Transverse colon (tissue), 4 donors: ENCODE results near the gene RNF11. TPM values are rescaled to one million over a fixed set of nuclear protein-coding genes. Genes with fewer than 3 reads are reported as not detected.
"Not testable (repeated sequence)": the region's sequence is repeated elsewhere in the genome, so short reads cannot be mapped to it uniquely, and the experiment has no call there.

Source experiments
- DNase-seq: peaks from one replicate; pipeline ENCODE4 v3.0.0-alpha.2; 2019
- H3K27ac ChIP-seq, 4 donors: fragments of 200-600 bp; sonication (generic); 2 replicates each; pipeline ENCODE4 v1.5.1; 2016 to 2018; ENCODE audit warnings: inconsistent platforms in 4 of 4
- H3K27me3 ChIP-seq: fragments of 200-600 bp; sonication (generic); 2 replicates; pipeline ENCODE4 v1.5.1; 2017; ENCODE audit warnings: inconsistent platforms
- H3K36me3 ChIP-seq, 4 donors: fragments of 200-600 bp; sonication (generic); 2 replicates each; pipeline ENCODE4 v1.5.1; 2017 to 2019; ENCODE audit warnings: inconsistent platforms in 4 of 4
- H3K4me1 ChIP-seq, 4 donors: fragments of 200-600 bp; sonication (generic); 2 replicates each; pipeline ENCODE4 v1.5.1; 2017 to 2020; ENCODE audit warnings: inconsistent platforms in 4 of 4
- H3K4me3 ChIP-seq, 4 donors: fragments of 200-600 bp; sonication (generic); 1 replicate in 1 of 4; 2 replicates in 3 of 4; pipeline versions ENCODE4 v1.5.1 to v1.6.1; 2017 to 2019; ENCODE audit warnings: inconsistent platforms in 4 of 4
- H3K9me3 ChIP-seq, 2 donors: fragments of 200-600 bp; sonication (generic); 2 replicates each; pipeline ENCODE4 v1.5.1; 2017 to 2019; ENCODE audit warnings: inconsistent platforms in 2 of 2
- EP300 ChIP-seq: sonication (generic); formaldehyde crosslinking; IDR thresholded peaks from one replicate; pipeline ENCODE4 v1.6.1; 2017; ENCODE audit warnings: antibody characterized with exemption, low read depth
- POLR2A ChIP-seq: fragments of 450-650 bp; IDR thresholded peaks from one replicate; pipeline ENCODE4 v1.6.1; 2016; ENCODE audit warnings: antibody characterized with exemption, mild to moderate bottlenecking, moderate library complexity
- POLR2AphosphoS5 ChIP-seq, 3 donors: sonication (generic); formaldehyde crosslinking; IDR thresholded peaks; one replicate each; pipeline ENCODE4 v1.6.1; 2016; ENCODE audit warnings: antibody characterized with exemption in 3 of 3
- WGBS, 2 donors: methylation state at CpG; one replicate each; pipeline ENCODE4 v1.1.5; 2018; ENCODE audit warnings: low coverage in 1 of 2; 5-methylcytosine and 5-hydroxymethylcytosine counted together
- in situ Hi-C, 4 donors: fragments of 200-750 bp; cut with MboI; loops; one replicate each; pipeline versions ENCODE4 v1.15.0 to v1.15.1; 2017; ENCODE audit warnings: low sequenced_read_pairs in 3 of 4, low pct_ligation_motif_present in 1 of 4, low pct_unique_long_range_greater_than_20kb in 1 of 4
- intact Hi-C: fragments of 100-400 bp; cut with DNase I; formaldehyde crosslinking; loops from one replicate; pipeline ENCODE4 v1.15.1; 2023; ENCODE audit warnings: low total_unique reads
- total RNA-seq, 4 donors: library from RNA; depleted of rRNA; stranded (reverse); fragments of >200 nt; gene quantifications; one replicate each; pipeline ENCODE4 v1.1.0, GENCODE V29; 2016
- TF ChIP-seq, protein P1 (sequence below), 5 experiments: fragments of 200-600 bp in 3 of 5; fragments of 450-650 bp in 2 of 5; sonication (generic) in 3 of 5; IDR thresholded peaks; 1 replicate in 2 of 5; 2 replicates in 3 of 5; pipeline ENCODE4 v1.5.1; 2016 to 2017; ENCODE audit warnings: antibody characterized with exemption in 5 of 5, inconsistent platforms in 3 of 5, mild to moderate bottlenecking in 2 of 5, moderate library complexity in 1 of 5

RNF11 gene
- total RNA-seq, 4 donors from 2014 or later: 34.8 to 72.5 (median 52.8) TPM

GRCh38 chr1:51222809-51223208 lies 13.3 kb upstream of the RNF11 start:
- intact Hi-C loops (no loop called here), in situ Hi-C loops (no loop called here)
- Histone ChIP-seq H3K36me3 (no peaks in the 10 kb centered on the region), H3K27ac (no peak overlapping the region), H3K9me3 (no peaks in the 10 kb centered on the region), H3K27me3 (no peaks in the 10 kb centered on the region), H3K4me1 (no peaks in the 10 kb centered on the region), H3K4me3 (no peak overlapping the region)
- TF ChIP-seq POLR2A (no peak), POLR2AphosphoS5 (IDR thresholded peaks at IDR 0.05) (no peak), EP300 (no peak)
- TF ChIP-seq, protein P1, sequence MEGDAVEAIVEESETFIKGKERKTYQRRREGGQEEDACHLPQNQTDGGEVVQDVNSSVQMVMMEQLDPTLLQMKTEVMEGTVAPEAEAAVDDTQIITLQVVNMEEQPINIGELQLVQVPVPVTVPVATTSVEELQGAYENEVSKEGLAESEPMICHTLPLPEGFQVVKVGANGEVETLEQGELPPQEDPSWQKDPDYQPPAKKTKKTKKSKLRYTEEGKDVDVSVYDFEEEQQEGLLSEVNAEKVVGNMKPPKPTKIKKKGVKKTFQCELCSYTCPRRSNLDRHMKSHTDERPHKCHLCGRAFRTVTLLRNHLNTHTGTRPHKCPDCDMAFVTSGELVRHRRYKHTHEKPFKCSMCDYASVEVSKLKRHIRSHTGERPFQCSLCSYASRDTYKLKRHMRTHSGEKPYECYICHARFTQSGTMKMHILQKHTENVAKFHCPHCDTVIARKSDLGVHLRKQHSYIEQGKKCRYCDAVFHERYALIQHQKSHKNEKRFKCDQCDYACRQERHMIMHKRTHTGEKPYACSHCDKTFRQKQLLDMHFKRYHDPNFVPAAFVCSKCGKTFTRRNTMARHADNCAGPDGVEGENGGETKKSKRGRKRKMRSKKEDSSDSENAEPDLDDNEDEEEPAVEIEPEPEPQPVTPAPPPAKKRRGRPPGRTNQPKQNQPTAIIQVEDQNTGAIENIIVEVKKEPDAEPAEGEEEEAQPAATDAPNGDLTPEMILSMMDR (IDR thresholded peaks at IDR 0.05): no peak
- DNase-seq: no peak
- 80 to 93% methylated on average over 2 to 3 of the region's 3 CpGs for whole genome bisulfite sequencing, 2 donors

DNA sequence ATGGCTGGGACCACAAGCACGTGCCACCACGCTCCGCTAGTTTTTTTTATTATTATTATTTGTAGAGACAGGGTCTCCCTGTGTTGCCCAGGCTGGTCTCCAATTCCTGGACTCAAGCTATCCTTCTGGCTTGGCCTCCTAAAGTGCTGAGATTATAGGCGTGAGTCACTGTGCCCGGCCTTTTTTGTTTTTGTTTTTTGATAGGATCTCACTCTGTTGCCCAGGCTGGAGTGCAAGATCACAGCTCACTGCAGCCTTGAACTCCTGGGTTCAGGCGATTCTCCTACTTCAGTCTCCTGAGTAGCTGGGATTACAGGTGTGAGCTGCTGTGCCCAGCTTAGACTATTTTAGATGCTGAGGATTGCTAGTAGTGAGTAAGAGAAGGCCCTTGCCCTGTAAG lies 11.8 kb upstream of the RNF11 start:
- H3K36me3 ChIP-seq: no peaks in the 10 kb centered on the region
- 96 to 100% methylated on average over 5 to 6 of the region's 6 CpGs for WGBS, 2 donors
- H3K27me3 ChIP-seq: no peaks in the 10 kb centered on the region
- no peaks in the 10 kb centered on the region for H3K9me3 ChIP-seq
- no peak overlapping the region for H3K4me3 ChIP-seq
- TF ChIP-seq POLR2AphosphoS5 (IDR thresholded peaks at IDR 0.05) (no peak), POLR2A (no peak), EP300 (no peak)
- TF ChIP-seq, protein P1 (IDR thresholded peaks at IDR 0.05): no peak
- intact Hi-C loops: no loop called here
- no peaks in the 10 kb centered on the region for H3K4me1 ChIP-seq
- H3K27ac ChIP-seq: no peak overlapping the region
- no peak for DNase-seq
- in situ Hi-C loops: no loop called here

- H3K9me3 ChIP-seq, DNase-seq, H3K27me3 ChIP-seq, intact Hi-C loops, H3K4me3 ChIP-seq, H3K4me1 ChIP-seq, H3K36me3 ChIP-seq, H3K27ac ChIP-seq, in situ Hi-C loops: not testable (repeated sequence)
- WGBS, 2 donors: 82 to 85% methylated on average over 12 to 15 of the region's 15 CpGs
These were observed 8.7 kb upstream of the RNF11 start for GRCh38 chr1:51227231-51227960.

GRCh38 chr1:51228471-51228870 lies 7.6 kb upstream of the RNF11 start:
- H3K9me3 ChIP-seq, DNase-seq, H3K27me3 ChIP-seq, H3K4me1 ChIP-seq, H3K27ac ChIP-seq, H3K4me3 ChIP-seq, in situ Hi-C loops, H3K36me3 ChIP-seq, intact Hi-C loops: not testable (repeated sequence)
- WGBS, 2 donors: 88 to 93% methylated on average over 8 to 11 of the region's 11 CpGs

GRCh38 chr1:51230501-51231078 lies 5.5 kb upstream of the RNF11 start:
- H3K27me3 ChIP-seq: no peaks in the 10 kb centered on the region
- no peaks in the 10 kb centered on the region for H3K9me3 ChIP-seq
- no peak for DNase-seq
- TF ChIP-seq, protein P1 (IDR thresholded peaks at IDR 0.05): no peak
- no peak for TF ChIP-seq EP300
- no peak for TF ChIP-seq POLR2A
- TF ChIP-seq POLR2AphosphoS5 (IDR thresholded peaks at IDR 0.05): no peak
- no peak overlapping the region for H3K4me3 ChIP-seq
- in situ Hi-C loops (no loop called here), intact Hi-C loops (no loop called here)
- H3K4me1 ChIP-seq: peaks cover 7 to 14% (median 10%) of the 10 kb centered on the region in 4 donors
- no peak overlapping the region for H3K27ac ChIP-seq
- no peaks in the 10 kb centered on the region for H3K36me3 ChIP-seq
- WGBS, 2 donors: 83 to 89% methylated on average over 5 of the region's 5 CpGs
